ENCODE results near the gene C11orf52. TPM values are rescaled to one million over a fixed set of nuclear protein-coding genes. Genes with fewer than 3 reads are reported as not detected.

C11orf52 gene
- total and polyA plus RNA-seq, 2 donors (not counting 3 experiments of a cell fraction or from before 2014, with no cell fraction given), result 0.31 to 0.76 TPM

- H3K4me1 ChIP-seq (ENCODE audit: control insufficient read depth, extremely low read depth, insufficient read depth, low read length), result peaks cover 6% of the 10 kb centered on the region
- no peak for TF ChIP-seq CTCF (IDR thresholded peaks at IDR 0.05; ENCODE audit: extremely low read depth in 1 of 2, insufficient read depth in 1 of 2, low read depth in 1 of 2, low read length in 2 of 2)
- peak; percentile 13 for TF ChIP-seq JUN (IDR thresholded peaks at IDR 0.05; ENCODE audit: borderline replicate concordance, insufficient read depth, insufficient read length, low read depth)
- TF ChIP-seq MYC (IDR thresholded peaks at IDR 0.05; ENCODE audit: low read depth, low read length), result no peak
- TF ChIP-seq EZH2 (IDR thresholded peaks at IDR 0.05; ENCODE audit: borderline replicate concordance, low read depth, low read length, severe bottlenecking), result no peak
- no peak for TF ChIP-seq FOS (IDR thresholded peaks at IDR 0.05; ENCODE audit: borderline replicate concordance, insufficient read depth, low read length)
- TF ChIP-seq, protein P1, sequence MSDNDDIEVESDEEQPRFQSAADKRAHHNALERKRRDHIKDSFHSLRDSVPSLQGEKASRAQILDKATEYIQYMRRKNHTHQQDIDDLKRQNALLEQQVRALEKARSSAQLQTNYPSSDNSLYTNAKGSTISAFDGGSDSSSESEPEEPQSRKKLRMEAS (IDR thresholded peaks at IDR 0.05; ENCODE audit: insufficient read depth, insufficient read length), result no peak
- no peak for TF ChIP-seq GATA2 (IDR thresholded peaks at IDR 0.05; ENCODE audit: insufficient read depth, insufficient read length, low read depth, low read length)
- no peak for TF ChIP-seq POLR2AphosphoS5 (IDR thresholded peaks at IDR 0.05; ENCODE audit: insufficient read depth, low read depth, low read length)
- no peak for TF ChIP-seq POLR2A (IDR thresholded peaks at IDR 0.05; ENCODE audit: low read depth, low read length)
- no peaks in the 10 kb centered on the region for H4K20me1 ChIP-seq (replicated peaks; ENCODE audit: control insufficient read depth, extremely low read depth, insufficient read depth, low read length)
- ChIA-PET CTCF (interaction anchor here (1.0 to 2.0 kb wide), 4 partner anchors 11 to 68 kb away, joined by 3 to 7 read pairs (median 4); no protein-coding TSS in a partner anchor), POLR2A (no interaction called here)
- peak overlapping the region; percentile 73 for H2AFZ ChIP-seq (ENCODE audit: low read depth, low read length)
- H3K9me3 ChIP-seq (replicated peaks; ENCODE audit: control insufficient read depth, insufficient read depth, low read length), result no peaks in the 10 kb centered on the region
- H3K27me3 ChIP-seq (ENCODE audit: control insufficient read depth in 2 of 2, insufficient read depth in 2 of 2, low read length in 2 of 2), result peaks cover 2 to 9% of the 10 kb centered on the region in 2 experiments
- no peaks in the 10 kb centered on the region for H3K79me2 ChIP-seq (ENCODE audit: control insufficient read depth, insufficient read depth, low read length)
- no TSS peak for BruUV-seq (replicated peaks)
- H3K27ac ChIP-seq (ENCODE audit: insufficient read depth, low read depth, low read length), result peak overlapping the region; percentile 2
- no peak overlapping the region for H3K4me3 ChIP-seq (replicated peaks in 1 of 3; ENCODE audit: insufficient read depth in 1 of 3, low read depth in 1 of 3, low read length in 3 of 3)
- H3K4me2 ChIP-seq (ENCODE audit: insufficient read depth, low read length), result no peak overlapping the region
- no peaks in the 10 kb centered on the region for H3K36me3 ChIP-seq (ENCODE audit: control insufficient read depth in 2 of 2, extremely low read depth in 1 of 2, insufficient read depth in 2 of 2, low read length in 2 of 2)
- dilution Hi-C loops (cut with MboI; ENCODE audit: extremely low pct_ligation_motif_present, low sequenced_read_pairs), result no loop called here
- no peaks in the 10 kb centered on the region for H3K9me1 ChIP-seq (replicated peaks; ENCODE audit: control insufficient read depth, extremely low read depth, insufficient read depth, low read length)
- DNase-seq (ENCODE audit: low read depth, low spot score) (peak; percentile 61), FAIRE-seq (peak; percentile 53)
- intact Hi-C loops (cut with micrococcal nuclease), result no loop called here
- peak overlapping the region; percentile 18 for H3K9ac ChIP-seq (replicated peaks; ENCODE audit: extremely low read depth, insufficient read depth, low read length)
Observed at GRCh38 chr11:111913997-111914396, 4.7 kb upstream of the C11orf52 start.
